GM13977 (cell line): ENCODE measurements around the gene OPRL1.

Experiments
- DNase-seq: peaks from one replicate; pipeline ENCODE4 v3.0.0; 2012; ENCODE audit warnings: low spot score
- in situ Hi-C: fragments of 300-500 bp; cut with MboI; formaldehyde crosslinking; loops from one replicate; pipeline ENCODE4 v1.12.0; 2022; ENCODE audit warnings: low sequenced_read_pairs, low pct_unique_long_range_greater_than_20kb, mixed read lengths, inconsistent platforms; ENCODE audit not compliant: unreplicated experiment
- TF ChIP-seq, protein P1 (sequence below): IDR thresholded peaks from 2 replicates; pipeline ENCODE4 v1.5.1; 2012; ENCODE audit warnings: mild to moderate bottlenecking, control low read depth; ENCODE audit not compliant: insufficient read depth; ENCODE audit errors: extremely low read depth, missing control alignments

The OPRL1 gene

DNA sequence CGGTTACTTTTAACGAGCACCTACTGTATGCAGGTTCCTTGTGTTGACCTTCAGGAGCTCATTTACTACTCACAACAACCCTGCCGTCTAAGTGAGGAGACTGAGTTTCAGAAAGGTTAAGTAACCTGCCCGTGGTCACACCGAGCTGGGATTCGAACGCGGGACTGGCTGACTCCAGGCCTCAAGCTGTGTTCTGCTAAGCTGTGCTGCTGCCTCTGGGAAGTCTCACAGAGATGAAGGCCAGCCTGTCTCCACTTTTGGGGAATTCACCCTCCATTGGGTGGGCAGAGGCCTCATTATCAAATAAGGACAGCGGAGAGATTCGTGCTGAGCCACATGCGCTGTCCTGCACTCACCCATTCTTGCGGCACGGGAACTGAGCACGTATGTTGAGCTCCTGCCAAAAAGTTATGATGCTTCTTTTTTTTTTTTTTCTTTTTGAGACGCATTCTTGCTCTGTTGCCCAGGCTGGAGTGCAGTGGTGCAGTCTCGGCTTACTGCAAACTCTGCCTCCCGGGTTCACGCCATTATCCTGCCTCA lies 58.5 kb downstream of the OPRL1 start:
- in situ Hi-C loops, result no loop called here
- no peak for DNase-seq
- TF ChIP-seq, protein P1, sequence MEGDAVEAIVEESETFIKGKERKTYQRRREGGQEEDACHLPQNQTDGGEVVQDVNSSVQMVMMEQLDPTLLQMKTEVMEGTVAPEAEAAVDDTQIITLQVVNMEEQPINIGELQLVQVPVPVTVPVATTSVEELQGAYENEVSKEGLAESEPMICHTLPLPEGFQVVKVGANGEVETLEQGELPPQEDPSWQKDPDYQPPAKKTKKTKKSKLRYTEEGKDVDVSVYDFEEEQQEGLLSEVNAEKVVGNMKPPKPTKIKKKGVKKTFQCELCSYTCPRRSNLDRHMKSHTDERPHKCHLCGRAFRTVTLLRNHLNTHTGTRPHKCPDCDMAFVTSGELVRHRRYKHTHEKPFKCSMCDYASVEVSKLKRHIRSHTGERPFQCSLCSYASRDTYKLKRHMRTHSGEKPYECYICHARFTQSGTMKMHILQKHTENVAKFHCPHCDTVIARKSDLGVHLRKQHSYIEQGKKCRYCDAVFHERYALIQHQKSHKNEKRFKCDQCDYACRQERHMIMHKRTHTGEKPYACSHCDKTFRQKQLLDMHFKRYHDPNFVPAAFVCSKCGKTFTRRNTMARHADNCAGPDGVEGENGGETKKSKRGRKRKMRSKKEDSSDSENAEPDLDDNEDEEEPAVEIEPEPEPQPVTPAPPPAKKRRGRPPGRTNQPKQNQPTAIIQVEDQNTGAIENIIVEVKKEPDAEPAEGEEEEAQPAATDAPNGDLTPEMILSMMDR, result no peak

DNA sequence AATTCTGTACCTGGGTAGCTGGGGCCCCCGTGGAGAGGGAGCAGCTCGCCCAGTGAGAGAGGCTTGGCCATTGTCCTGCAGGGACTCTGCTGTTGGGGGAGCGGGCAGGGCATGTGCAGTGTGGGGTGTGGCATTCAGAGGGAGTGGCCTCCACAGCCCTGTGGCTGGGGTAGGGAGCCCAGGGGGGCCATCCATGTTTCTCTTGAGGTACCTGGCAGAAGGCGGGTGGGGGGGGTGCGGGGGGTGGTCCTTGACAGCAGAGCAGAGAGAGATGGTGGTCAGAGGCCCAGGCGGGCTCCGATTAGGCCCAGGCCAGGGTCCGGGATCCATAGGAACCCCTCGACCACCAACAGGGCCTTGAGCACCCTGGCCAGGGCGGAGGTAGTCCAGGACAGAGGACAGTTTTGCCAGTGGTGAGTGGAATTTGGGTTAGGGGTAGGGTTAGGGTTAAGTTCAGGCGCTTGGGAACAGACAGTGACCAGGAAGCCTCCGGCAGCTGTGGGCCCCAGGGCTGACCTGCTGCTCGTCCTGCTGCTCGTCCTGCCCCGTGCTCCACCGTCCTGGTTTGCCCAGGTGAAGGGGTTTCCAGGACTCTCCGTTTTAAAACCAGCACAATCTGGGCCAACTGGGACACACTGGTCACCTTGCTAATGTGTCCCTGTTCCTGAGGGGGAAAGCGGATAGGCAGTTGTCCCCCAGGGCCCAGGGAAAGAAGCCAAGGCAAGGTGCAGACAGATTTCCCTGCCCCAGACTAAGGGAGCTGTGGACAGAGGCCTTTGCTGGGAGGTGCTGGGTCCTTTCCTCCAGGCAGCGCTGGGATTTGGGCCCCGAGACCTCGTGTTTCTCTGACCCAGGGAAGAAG lies 59.5 kb downstream of the OPRL1 start:
- in situ Hi-C loops, result no loop called here

DNA sequence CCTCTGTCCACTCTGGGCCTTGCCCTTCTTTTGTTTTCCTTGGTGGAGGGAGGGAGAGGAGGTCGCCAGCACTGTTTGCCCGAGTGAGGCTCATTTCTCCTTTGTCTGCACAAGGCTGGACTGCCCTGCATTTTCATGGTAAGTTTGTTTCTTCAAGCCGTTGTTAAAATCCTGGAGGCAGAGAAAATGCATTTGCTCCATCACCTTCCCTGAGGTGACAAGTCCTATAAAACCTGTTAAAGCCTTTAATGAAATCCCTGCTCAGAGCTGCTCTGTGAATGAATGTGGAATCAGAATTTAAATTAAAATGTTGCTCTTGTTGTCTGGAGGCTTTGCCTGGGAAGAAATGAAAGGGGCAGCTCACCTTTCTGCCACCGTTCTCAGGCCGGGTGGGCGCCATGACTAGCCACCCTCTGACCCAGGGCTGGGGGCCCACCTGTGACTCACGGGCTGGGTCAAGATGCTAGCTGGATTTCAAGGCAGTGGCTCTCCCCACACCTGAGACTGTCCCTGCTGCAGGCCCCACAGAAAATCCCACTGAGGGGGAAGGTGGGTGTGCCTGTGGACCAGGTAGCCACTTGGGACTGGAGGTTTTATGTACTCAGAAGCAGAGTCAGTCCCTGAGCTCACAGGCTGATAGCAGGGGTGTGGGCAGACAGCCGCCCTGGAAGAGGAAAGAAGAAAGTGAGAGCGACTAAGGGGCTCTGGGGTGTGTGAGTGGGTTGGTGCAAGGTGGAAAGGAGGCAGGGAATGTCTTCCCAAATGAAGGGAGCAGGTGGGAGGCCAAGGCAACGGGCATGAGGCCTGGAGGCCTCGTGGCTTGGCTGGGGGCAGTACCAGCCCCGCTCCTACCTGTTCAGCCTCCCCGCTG lies 60.4 kb downstream of the OPRL1 start:
- TF ChIP-seq, protein P1, result no peak
- in situ Hi-C loops, result no loop called here
- no peak for DNase-seq

More for the DNA sequence above, 59.5 kb downstream of the OPRL1 start:
- TF ChIP-seq, protein P1, result no peak
- DNase-seq, result no peak

DNA sequence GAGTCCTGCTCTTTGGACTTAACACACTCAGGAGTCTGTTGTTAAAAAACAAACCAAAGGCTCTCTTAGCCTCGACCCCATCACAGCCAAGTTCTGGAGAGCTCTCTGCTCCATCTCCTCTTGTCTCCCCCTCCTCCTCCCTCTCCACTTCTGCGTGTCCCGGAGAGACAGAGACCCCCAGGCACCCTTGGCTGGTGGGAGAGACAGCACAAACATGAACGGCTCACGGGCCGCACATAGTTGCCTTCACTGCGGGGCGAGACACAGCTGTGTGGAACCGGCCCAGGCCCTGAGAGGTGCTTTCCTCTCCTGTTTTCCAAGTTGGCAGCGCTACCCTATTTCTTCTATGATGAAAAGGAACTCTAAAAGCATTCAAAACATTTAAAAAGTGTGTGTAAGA lies 61.1 kb downstream of the OPRL1 start:
- TF ChIP-seq, protein P1, result no peak
- no peak for DNase-seq
- in situ Hi-C loops, result no loop called here

DNA sequence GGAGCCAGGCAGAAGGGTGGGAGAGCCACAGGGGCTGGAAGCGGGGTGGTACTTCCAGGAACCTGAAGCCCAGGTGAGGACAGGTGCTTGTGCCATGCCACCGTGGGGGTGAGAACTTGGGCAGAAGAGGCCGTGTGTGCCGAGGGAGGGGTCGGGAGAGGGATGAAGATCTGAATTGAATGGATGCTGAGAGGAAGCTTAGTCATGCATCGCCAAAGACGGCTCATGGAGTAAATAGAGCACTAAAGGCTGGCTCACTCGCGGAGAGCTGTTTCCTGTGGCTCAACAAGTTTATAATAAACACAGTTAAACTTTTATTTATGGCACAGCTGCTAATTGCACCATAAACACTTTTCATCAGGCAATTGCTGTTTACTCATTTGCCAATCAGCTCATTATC lies 62.7 kb downstream of the OPRL1 start:
- in situ Hi-C loops, result no loop called here
- no peak for DNase-seq
- TF ChIP-seq, protein P1, result no peak

DNA sequence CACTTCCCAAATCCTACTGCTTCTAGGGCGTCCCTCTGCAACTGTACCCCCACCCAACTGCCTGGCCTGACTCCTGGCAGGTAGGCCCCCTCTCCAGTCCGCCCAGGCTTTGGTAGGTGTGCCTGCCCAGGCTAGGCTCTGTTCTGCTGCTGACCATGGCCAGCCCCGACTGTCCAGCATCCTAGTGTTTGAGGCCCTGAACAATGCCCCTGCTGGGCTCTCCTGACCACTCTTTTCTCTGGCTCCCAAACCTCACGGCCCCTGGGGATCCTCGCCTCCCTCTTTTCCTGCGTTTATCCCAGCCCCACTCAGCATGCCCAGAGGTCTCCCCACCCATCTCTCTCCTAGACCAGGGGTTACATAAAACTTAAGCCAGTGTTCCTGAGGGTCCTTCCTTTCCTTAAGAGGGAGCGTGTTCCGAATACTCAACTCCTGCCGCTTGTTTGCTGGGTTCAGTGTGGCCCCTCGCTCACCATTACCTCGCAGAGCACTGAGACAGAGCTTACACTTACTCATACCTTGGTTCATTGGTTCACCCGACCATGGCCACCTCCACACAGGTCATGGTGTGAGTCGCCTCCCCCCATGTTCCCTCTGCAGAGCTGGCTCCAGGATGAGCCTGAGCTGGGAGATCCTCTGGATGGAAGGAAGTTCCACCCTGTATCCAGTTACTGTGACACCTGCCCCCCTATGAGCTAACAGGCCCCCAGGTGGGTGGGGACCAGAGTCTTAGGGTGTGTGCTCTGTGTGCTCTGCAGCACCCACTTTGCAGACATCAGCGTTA lies 63.3 kb downstream of the OPRL1 start:
- TF ChIP-seq, protein P1, result no peak
- DNase-seq, result no peak
- in situ Hi-C loops, result no loop called here
